T-helper 1 cell treated with Interleukin-12 subunit alpha and Interleukin-12 subunit beta and Interleukin-4 antibody, amounts not matched to agents 30 ng/mL and 1 ng/mL, for 36 hours (primary cell): ENCODE measurements around the gene FAM241B. TPM values are rescaled to one million over a fixed set of nuclear protein-coding genes. Genes with fewer than 3 reads are reported as not detected.

Experiments
- intact Hi-C: fragments of 100-400 bp; cut with micrococcal nuclease; formaldehyde crosslinking; loops from one replicate; pipeline ENCODE4 v1.15.1; 2024
- total RNA-seq: library from RNA; stranded (reverse); gene quantifications from 2 replicates; pipeline ENCODE4 v1.2.3, GENCODE V29; 2022

Gene FAM241B
- total RNA-seq, 1 donor from 2014 or later: 9.9 TPM

- intact Hi-C loops: loop anchor here (5.0 kb wide), 1 partner anchor 397 kb away; no protein-coding TSS in a partner anchor
Measured at GRCh38 chr10:69633673-69634635, 3.9 kb downstream of the FAM241B start.

GRCh38 chr10:69634759-69635425 lies 4.8 kb downstream of the FAM241B start:
- intact Hi-C loops: loop anchor here (5.0 kb wide), 2 partner anchors 63 to 398 kb away; partner anchors contain the start of gene NEUROG3

GRCh38 chr10:69635428-69636272 lies 5.6 kb downstream of the FAM241B start:
- intact Hi-C loops: loop anchor here (5.0 kb wide), 1 partner anchor 63 kb away; the partner anchor contains the start of gene NEUROG3

- intact Hi-C loops: loop anchor here (5.0 kb wide), 1 partner anchor 64 kb away; the partner anchor contains the start of gene NEUROG3
Measured at GRCh38 chr10:69636273-69636575, 6.2 kb downstream of the FAM241B start.

GRCh38 chr10:69636626-69637605 lies 6.9 kb downstream of the FAM241B start:
- intact Hi-C loops: loop anchor here (5.0 kb wide), 1 partner anchor 65 kb away; the partner anchor contains the start of gene NEUROG3

- intact Hi-C loops: loop anchor here (1.0 to 5.0 kb wide), 5 partner anchors 8 to 230 kb away; partner anchors contain the start of genes FAM241B and NEUROG3
Measured at GRCh38 chr10:69638642-69639041, 8.6 kb downstream of the FAM241B start.

- intact Hi-C loops: loop anchor here (1.0 to 5.0 kb wide), 5 partner anchors 9 to 231 kb away; partner anchors contain the start of genes FAM241B and NEUROG3
Measured at GRCh38 chr10:69639291-69640195, 9.5 kb downstream of the FAM241B start.

GRCh38 chr10:69640196-69640980 lies 10.3 kb downstream of the FAM241B start:
- intact Hi-C loops: no loop called here

GRCh38 chr10:69641261-69641980 lies 11.4 kb downstream of the FAM241B start:
- intact Hi-C loops: no loop called here

GRCh38 chr10:69642747-69643146 lies 12.7 kb downstream of the FAM241B start:
- intact Hi-C loops: no loop called here

GRCh38 chr10:69643779-69644657 lies 14.0 kb downstream of the FAM241B start:
- intact Hi-C loops: loop anchor here (1.0 kb wide), 4 partner anchors 19 to 314 kb away; no protein-coding TSS in a partner anchor

GRCh38 chr10:69644658-69645295 lies 14.7 kb downstream of the FAM241B start:
- intact Hi-C loops: loop anchor here (1.0 kb wide), 4 partner anchors 19 to 314 kb away; no protein-coding TSS in a partner anchor

- intact Hi-C loops: no loop called here
Measured at GRCh38 chr10:69645296-69646184, 15.5 kb downstream of the FAM241B start.
